Mammary epithelial cell (primary cell): ENCODE measurements around the gene TNIK.
"Not testable (repeated sequence)": the region's sequence is repeated elsewhere in the genome, so short reads cannot be mapped to it uniquely, and the experiment has no call there.

Experiments used
- CTCF ChIP-seq, 2 donors: IDR thresholded peaks in 1 of 2; conservative IDR thresholded peaks in 1 of 2; 2 replicates each; pipeline ENCODE4 v1.5.1; 2011 to 2012; ENCODE audit warnings: inconsistent platforms in 2 of 2, low read length in 2 of 2, mild to moderate bottlenecking in 2 of 2, control low read depth in 1 of 2, low read depth in 1 of 2; ENCODE audit not compliant: insufficient read depth in 1 of 2; ENCODE audit errors: extremely low read depth in 1 of 2
- EZH2 ChIP-seq: IDR thresholded peaks from 2 replicates; pipeline ENCODE4 v1.6.1; 2012; ENCODE audit warnings: low read length, inconsistent platforms, borderline replicate concordance

DNA sequence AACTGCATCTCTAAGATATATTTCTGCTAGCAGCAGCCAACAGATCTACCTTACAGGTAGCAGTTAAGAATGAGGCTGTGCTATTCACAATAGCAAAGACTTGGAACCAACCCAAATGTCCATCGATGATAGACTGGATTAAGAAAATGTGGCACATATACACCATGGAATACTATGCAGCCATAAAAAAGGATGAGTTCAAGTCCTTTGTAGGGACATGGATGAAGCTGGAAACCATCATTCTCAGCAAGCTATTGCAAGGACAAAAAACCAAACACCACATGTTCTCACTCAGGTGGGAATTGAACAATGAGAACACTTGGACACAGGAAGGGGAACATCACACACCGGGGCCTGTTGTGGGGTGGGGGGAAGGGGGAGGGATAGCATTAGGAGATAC, 218.6 kb downstream of the TNIK start:
- TF ChIP-seq EZH2; CTCF (conservative IDR thresholded peaks at IDR 0.05 in 1 of 2, IDR thresholded peaks at IDR 0.05 in 1 of 2; ENCODE audit: extremely low read depth in 1 of 2, insufficient read depth in 1 of 2, low read depth in 1 of 2, low read length in 2 of 2): not testable (repeated sequence)
